ENCODE data around the gene NAT16.
"Not testable (repeated sequence)": the region's sequence is repeated elsewhere in the genome, so short reads cannot be mapped to it uniquely, and the experiment has no call there.

Gene NAT16

GRCh38 chr7:101137651-101138212 lies 42.4 kb downstream of the NAT16 start:
- ChIA-PET POLR2A (interaction anchor here (0.6 to 1.9 kb wide), 4 partner anchors 11 to 52 kb away, joined by 3 to 6 read pairs (median 4); partner anchors contain the start of genes SERPINE1 and TRIM56), CTCF (interaction anchor here (0.8 to 2.8 kb wide), 13 partner anchors 9 to 145 kb away, joined by 3 to 10 read pairs (median 4); partner anchors contain the start of genes SERPINE1 and TRIM56)
- 100% methylated on average over 4 of the region's 9 CpGs for WGBS (ENCODE audit: insufficient coverage)
- H3K9me3 ChIP-seq (ENCODE audit: control extremely low read depth in 1 of 5, control insufficient read depth in 4 of 5, insufficient read depth in 2 of 5, low read depth in 1 of 5, low read length in 4 of 5), result no peaks in the 10 kb centered on the region
- peak overlapping the region in 3 of 7 experiments; percentile 26 to 69 (median 63) for H3K4me3 ChIP-seq (ENCODE audit: control insufficient read depth in 1 of 7, extremely low read depth in 1 of 7, insufficient read depth in 4 of 7, low read depth in 2 of 7, low read length in 6 of 7)
- no peak for DNase-seq
- H3K4me1 ChIP-seq (ENCODE audit: control extremely low read depth in 1 of 4, control insufficient read depth in 4 of 4, insufficient read depth in 4 of 4, low read length in 3 of 4), result peaks cover 0 to 44% (median 21%) of the 10 kb centered on the region in 4 experiments
- peaks cover 0 to 30% (median 1%) of the 10 kb centered on the region in 4 experiments for H3K36me3 ChIP-seq (ENCODE audit: control insufficient read depth in 4 of 4, insufficient read depth in 4 of 4, low read length in 3 of 4)
- H3K27me3 ChIP-seq (replicated peaks in 2 of 5; ENCODE audit: control insufficient read depth in 4 of 5, insufficient read depth in 5 of 5, low read length in 4 of 5), result peaks cover 0 to 15% (median 2%) of the 10 kb centered on the region in 5 experiments
- peak overlapping the region; percentile 61 to 84 for H3K27ac ChIP-seq (ENCODE audit: insufficient read depth in 1 of 2, low read depth in 1 of 2, low read length in 2 of 2, poor library complexity in 1 of 2, severe bottlenecking in 2 of 2)

GRCh38 chr7:101134399-101134980 lies 45.6 kb downstream of the NAT16 start:
- Histone ChIP-seq H3K27ac (ENCODE audit: insufficient read depth in 1 of 2, low read depth in 1 of 2, low read length in 2 of 2, poor library complexity in 1 of 2, severe bottlenecking in 2 of 2) (no peak overlapping the region), H3K4me3 (ENCODE audit: control insufficient read depth in 1 of 7, extremely low read depth in 1 of 7, insufficient read depth in 4 of 7, low read depth in 2 of 7, low read length in 6 of 7) (no peak overlapping the region), H3K4me1 (ENCODE audit: control extremely low read depth in 1 of 4, control insufficient read depth in 4 of 4, insufficient read depth in 4 of 4, low read length in 3 of 4) (peaks cover 0 to 36% (median 19%) of the 10 kb centered on the region in 4 experiments), H3K27me3 (replicated peaks in 2 of 5; ENCODE audit: control insufficient read depth in 4 of 5, insufficient read depth in 5 of 5, low read length in 4 of 5) (peaks cover 0 to 15% (median 2%) of the 10 kb centered on the region in 5 experiments), H3K9me3 (ENCODE audit: control extremely low read depth in 1 of 5, control insufficient read depth in 4 of 5, insufficient read depth in 2 of 5, low read depth in 1 of 5, low read length in 4 of 5) (no peaks in the 10 kb centered on the region), H3K36me3 (ENCODE audit: control insufficient read depth in 4 of 4, insufficient read depth in 4 of 4, low read length in 3 of 4) (peaks cover 0 to 46% (median 3%) of the 10 kb centered on the region in 4 experiments)
- POLR2A ChIA-PET, result no interaction called here
- no CpG with 5 or more reads among the region's 6 CpGs for WGBS (ENCODE audit: insufficient coverage)
- CTCF ChIA-PET, result interaction anchor here (0.8 to 3.0 kb wide), 4 partner anchors 9 to 148 kb away, joined by 3 to 16 read pairs (median 4); no protein-coding TSS in a partner anchor
- peak in 1 of 3 donors; percentile 48 for DNase-seq

- no peak overlapping the region for H3K27ac ChIP-seq (ENCODE audit: insufficient read depth in 1 of 2, low read depth in 1 of 2, low read length in 2 of 2, poor library complexity in 1 of 2, severe bottlenecking in 2 of 2)
- no peaks in the 10 kb centered on the region for H3K9me3 ChIP-seq (ENCODE audit: control extremely low read depth in 1 of 5, control insufficient read depth in 4 of 5, insufficient read depth in 2 of 5, low read depth in 1 of 5, low read length in 4 of 5)
- DNase-seq, result no peak
- peaks cover 0 to 31% (median 16%) of the 10 kb centered on the region in 4 experiments for H3K4me1 ChIP-seq (ENCODE audit: control extremely low read depth in 1 of 4, control insufficient read depth in 4 of 4, insufficient read depth in 4 of 4, low read length in 3 of 4)
- POLR2A ChIA-PET, result no interaction called here
- WGBS (ENCODE audit: insufficient coverage), result 90% methylated on average over 10 of the region's 15 CpGs
- H3K4me3 ChIP-seq (ENCODE audit: control insufficient read depth in 1 of 7, extremely low read depth in 1 of 7, insufficient read depth in 4 of 7, low read depth in 2 of 7, low read length in 6 of 7), result no peak overlapping the region
- H3K27me3 ChIP-seq (replicated peaks in 2 of 5; ENCODE audit: control insufficient read depth in 4 of 5, insufficient read depth in 5 of 5, low read length in 4 of 5), result peaks cover 0 to 15% (median 2%) of the 10 kb centered on the region in 5 experiments
- CTCF ChIA-PET, result interaction anchor here (0.6 to 3.0 kb wide), 5 partner anchors 8 to 149 kb away, joined by 3 to 16 read pairs (median 3); no protein-coding TSS in a partner anchor
- peaks cover 0 to 46% (median 3%) of the 10 kb centered on the region in 4 experiments for H3K36me3 ChIP-seq (ENCODE audit: control insufficient read depth in 4 of 4, insufficient read depth in 4 of 4, low read length in 3 of 4)
These were observed 46.3 kb downstream of the NAT16 start for GRCh38 chr7:101133621-101134398.

- POLR2A ChIA-PET; H3K9me3 ChIP-seq (ENCODE audit: control extremely low read depth in 1 of 5, control insufficient read depth in 4 of 5, insufficient read depth in 2 of 5, low read depth in 1 of 5, low read length in 4 of 5); H3K27ac ChIP-seq (ENCODE audit: insufficient read depth in 1 of 2, low read depth in 1 of 2, low read length in 2 of 2, poor library complexity in 1 of 2, severe bottlenecking in 2 of 2); DNase-seq; H3K4me3 ChIP-seq (ENCODE audit: control insufficient read depth in 1 of 7, extremely low read depth in 1 of 7, insufficient read depth in 4 of 7, low read depth in 2 of 7, low read length in 6 of 7): not testable (repeated sequence)
- CTCF ChIA-PET, result interaction anchor here (0.6 to 3.0 kb wide), 4 partner anchors 12 to 150 kb away, joined by 3 to 16 read pairs (median 4); no protein-coding TSS in a partner anchor
- 93% methylated on average over 8 of the region's 18 CpGs for WGBS (ENCODE audit: insufficient coverage)
- Histone ChIP-seq H3K36me3 (ENCODE audit: control insufficient read depth in 4 of 4, insufficient read depth in 4 of 4, low read length in 3 of 4) (peaks cover 0 to 46% (median 3%) of the 10 kb centered on the region in 4 experiments), H3K4me1 (ENCODE audit: control extremely low read depth in 1 of 4, control insufficient read depth in 4 of 4, insufficient read depth in 4 of 4, low read length in 3 of 4) (peaks cover 0 to 25% (median 17%) of the 10 kb centered on the region in 4 experiments), H3K27me3 (replicated peaks in 2 of 5; ENCODE audit: control insufficient read depth in 4 of 5, insufficient read depth in 5 of 5, low read length in 4 of 5) (peaks cover 0 to 15% (median 5%) of the 10 kb centered on the region in 5 experiments)
These were observed 47.2 kb downstream of the NAT16 start for GRCh38 chr7:101132626-101133600.

GRCh38 chr7:101129603-101130117 lies 50.4 kb downstream of the NAT16 start:
- H3K4me3 ChIP-seq (ENCODE audit: control insufficient read depth in 1 of 7, extremely low read depth in 1 of 7, insufficient read depth in 4 of 7, low read depth in 2 of 7, low read length in 6 of 7), result no peak overlapping the region
- peaks cover 0 to 42% (median 36%) of the 10 kb centered on the region in 4 experiments for H3K4me1 ChIP-seq (ENCODE audit: control extremely low read depth in 1 of 4, control insufficient read depth in 4 of 4, insufficient read depth in 4 of 4, low read length in 3 of 4)
- ChIA-PET POLR2A (no interaction called here), CTCF (interaction anchor here (1.4 kb wide), 1 partner anchor 53 kb away, joined by 3 read pairs; no protein-coding TSS in a partner anchor)
- peaks cover 0 to 25% (median 3%) of the 10 kb centered on the region in 4 experiments for H3K36me3 ChIP-seq (ENCODE audit: control insufficient read depth in 4 of 4, insufficient read depth in 4 of 4, low read length in 3 of 4)
- DNase-seq, result no peak
- WGBS (ENCODE audit: insufficient coverage), result 83% methylated on average over 1 of the region's 3 CpGs
- peaks cover 0 to 8% (median 1%) of the 10 kb centered on the region in 5 experiments for H3K27me3 ChIP-seq (replicated peaks in 2 of 5; ENCODE audit: control insufficient read depth in 4 of 5, insufficient read depth in 5 of 5, low read length in 4 of 5)
- H3K27ac ChIP-seq (ENCODE audit: insufficient read depth in 1 of 2, low read depth in 1 of 2, low read length in 2 of 2, poor library complexity in 1 of 2, severe bottlenecking in 2 of 2), result no peak overlapping the region
- H3K9me3 ChIP-seq (ENCODE audit: control extremely low read depth in 1 of 5, control insufficient read depth in 4 of 5, insufficient read depth in 2 of 5, low read depth in 1 of 5, low read length in 4 of 5), result no peaks in the 10 kb centered on the region

All from common myeloid progenitor, CD34-positive (primary cell).